ENCODE results near the gene C16orf95. TPM values are rescaled to one million over a fixed set of nuclear protein-coding genes. Genes with fewer than 3 reads are reported as not detected.
A peak's percentile ranks its signal among the peaks of the same experiment; 100 is the strongest.
"Not testable (repeated sequence)": the region's sequence is repeated elsewhere in the genome, so short reads cannot be mapped to it uniquely, and the experiment has no call there.

C16orf95 gene
- total RNA-seq, 1 donor from 2014 or later = 3.4 TPM

GRCh38 chr16:87288753-87289362 lies 28.3 kb downstream of the C16orf95 start:
- no peak for DNase-seq (ENCODE audit: low read depth)

DNA sequence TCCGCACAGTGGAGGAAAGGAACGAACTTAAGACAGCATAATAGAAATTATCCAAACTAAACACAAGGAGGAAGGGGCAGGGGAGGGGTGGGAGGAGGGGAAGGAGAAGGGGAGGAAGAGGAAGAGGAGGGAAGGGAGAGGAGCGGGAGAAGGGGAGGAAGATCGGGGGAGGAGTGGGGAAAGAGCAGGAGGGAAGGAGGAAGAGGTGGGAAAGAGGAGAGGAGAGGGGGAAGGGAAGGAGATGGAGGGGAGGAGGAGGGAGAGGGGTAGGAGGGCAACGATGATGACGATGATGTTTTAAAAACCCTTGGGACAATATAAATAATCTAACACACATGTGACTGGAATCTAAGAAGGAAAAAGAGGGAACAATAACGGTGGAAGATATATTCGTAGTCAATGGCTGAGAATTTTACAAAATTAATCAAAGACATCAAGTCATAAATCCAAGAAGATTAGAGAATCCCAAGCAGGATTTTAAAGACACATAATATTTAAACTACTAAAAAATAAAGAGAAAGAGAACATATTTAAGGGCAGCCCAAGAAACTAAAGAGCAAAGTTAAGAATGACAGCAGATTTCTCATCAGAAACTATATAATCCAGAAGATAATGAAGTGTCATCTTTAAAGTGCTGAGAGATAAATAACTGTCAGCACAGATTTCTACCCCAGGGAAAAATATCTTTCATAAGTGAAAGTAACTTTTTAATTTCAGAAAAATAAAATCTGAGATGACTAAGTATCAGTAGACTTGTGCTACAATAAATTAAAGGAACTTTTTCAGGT lies 30.2 kb downstream of the C16orf95 start:
- DNase-seq (ENCODE audit: low read depth) = no peak

DNA sequence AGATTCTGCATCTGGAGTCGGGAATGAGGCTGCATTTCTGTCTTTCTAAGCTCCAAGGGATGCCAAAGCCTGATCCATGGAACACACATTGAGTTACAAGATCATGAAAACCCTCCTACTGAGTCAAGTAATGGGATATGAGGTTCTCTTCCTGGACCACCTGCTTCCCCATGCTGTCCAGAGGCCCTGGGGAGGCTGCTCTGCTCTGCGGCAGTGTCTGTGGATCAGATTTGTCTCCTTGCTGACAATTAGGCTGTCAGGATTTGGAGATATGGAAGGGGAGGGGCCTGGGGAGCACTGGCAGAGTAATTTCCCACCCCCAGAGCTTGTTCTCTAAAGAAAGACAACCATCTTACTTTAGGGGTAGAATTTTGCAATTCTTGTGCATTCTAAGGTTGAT lies 33.0 kb downstream of the C16orf95 start:
- no peak for DNase-seq (ENCODE audit: low read depth)

GRCh38 chr16:87279094-87279658 lies 38.0 kb downstream of the C16orf95 start:
- no peak for DNase-seq (ENCODE audit: low read depth)

DNA sequence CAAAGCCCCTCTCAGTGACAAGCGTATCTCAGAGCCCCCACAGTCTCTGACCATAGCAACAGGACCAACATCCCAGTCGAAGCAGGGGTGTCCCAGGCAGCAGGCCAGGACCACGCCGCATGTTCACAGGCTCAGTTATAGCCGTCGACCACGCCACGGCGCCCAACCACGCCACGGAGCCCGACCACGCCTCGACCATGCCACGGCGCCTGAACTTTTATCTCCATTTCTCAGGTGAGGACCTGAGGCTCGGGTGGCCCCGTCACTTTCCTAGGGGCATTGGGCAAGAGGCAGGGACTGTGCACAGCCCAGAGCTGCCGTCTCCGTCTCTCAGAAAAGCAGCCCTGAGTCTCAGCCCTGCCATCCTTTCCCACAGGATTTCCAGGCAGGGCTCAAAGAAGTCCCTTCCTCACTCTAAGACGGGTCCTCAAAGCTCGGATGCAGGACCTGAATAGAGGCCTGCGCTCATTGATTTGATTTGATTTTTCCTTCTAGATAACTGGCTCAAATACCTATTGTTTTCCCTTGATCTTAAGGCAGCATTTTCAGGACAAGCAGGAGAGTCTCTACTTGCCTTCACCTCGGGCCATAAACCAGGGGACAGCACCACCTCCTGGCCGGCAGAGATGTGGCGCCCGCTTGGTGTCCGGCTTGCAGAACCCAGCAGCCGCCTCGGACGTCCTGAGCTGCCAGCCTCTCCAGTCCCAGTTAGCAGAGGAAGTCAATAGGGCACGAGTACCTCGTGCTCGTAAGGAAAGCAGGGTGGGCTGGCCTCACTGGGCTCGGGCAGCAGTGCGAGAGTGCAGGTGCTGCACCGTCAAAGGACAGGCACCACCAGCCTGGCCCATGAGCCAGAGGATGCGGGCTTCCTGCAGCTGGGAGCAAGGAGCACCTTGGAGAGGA lies 38.8 kb downstream of the C16orf95 start:
- DNase-seq (ENCODE audit: low read depth) = peak; percentile 40

GRCh38 chr16:87276924-87277323 lies 40.3 kb downstream of the C16orf95 start:
- no peak for DNase-seq (ENCODE audit: low read depth)

DNA sequence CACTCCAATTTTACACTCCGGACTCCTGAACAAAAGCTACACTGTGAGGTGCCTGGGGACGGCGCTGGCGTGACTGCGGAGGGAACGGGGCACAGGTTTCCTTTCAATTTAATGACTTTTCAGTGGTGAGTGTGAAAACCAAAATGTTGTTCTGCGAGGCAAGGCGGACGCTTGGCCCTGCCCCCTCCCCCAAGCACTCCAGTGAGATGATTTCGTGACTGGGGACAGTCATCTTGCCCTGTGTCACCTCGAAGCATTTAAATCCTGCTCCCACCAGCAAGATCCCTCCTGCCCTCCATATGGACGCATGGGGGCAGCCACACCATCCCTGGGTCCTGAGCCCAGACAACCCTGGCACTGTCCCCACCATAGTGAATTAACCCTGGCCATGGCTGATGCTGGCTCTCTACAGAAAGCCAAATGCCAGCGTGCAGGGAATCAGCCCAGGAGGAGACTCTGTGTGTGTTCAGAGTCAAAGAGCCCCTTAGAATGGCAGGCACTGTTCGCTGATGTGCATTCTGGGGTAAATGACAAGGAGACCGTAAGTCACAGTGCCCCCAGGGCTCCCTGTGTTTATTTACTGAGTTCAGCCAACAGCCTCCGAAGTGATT lies 41.0 kb downstream of the C16orf95 start:
- DNase-seq (ENCODE audit: low read depth) = no peak

DNA sequence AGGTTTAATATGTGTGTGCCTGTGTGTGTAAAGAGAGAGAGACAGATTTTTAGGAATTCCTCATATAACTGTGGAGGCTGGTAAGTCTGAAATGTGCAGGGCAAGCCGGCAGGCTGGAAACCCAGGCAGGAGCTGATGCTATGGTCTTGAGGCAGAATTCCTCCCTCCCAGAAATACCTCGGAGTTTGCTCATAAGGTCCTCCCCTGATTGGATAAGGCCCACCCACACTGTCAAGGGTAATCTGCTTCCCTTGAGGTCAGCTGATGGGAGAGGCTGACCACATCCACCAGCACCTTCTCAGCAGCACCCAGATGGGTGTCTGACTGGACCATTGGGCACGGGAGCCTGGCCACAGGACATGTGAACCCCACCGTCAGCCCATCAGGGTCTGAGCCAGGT lies 42.4 kb downstream of the C16orf95 start:
- no peak for DNase-seq (ENCODE audit: low read depth)

DNA sequence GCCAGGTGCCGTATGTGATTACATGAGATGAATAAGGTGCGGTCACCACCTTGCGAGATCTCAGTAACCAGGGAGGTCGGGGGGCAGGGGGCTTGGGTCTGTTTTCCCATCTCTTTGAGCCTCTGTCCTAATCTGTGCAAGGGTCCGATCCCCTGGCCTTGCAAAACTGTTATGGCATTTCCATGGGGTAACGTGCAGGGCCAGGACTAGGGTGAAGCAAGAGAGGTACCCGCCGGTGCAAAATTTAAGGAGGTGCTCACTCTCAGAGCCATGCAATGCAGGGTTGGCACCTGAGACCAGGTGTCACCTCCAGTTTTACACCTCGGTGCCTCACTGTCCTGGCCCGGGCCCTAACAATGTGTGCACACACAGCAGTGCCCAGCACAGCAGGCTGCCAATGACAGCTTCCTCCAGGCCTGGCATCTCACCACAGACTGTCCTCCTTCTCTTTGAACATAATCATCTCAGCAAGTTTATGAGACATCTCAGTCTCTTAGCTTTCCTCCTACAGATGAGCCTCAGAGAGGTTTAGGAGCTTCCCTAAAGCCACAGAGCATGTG lies 43.6 kb downstream of the C16orf95 start:
- DNase-seq (ENCODE audit: low read depth) = no peak

DNA sequence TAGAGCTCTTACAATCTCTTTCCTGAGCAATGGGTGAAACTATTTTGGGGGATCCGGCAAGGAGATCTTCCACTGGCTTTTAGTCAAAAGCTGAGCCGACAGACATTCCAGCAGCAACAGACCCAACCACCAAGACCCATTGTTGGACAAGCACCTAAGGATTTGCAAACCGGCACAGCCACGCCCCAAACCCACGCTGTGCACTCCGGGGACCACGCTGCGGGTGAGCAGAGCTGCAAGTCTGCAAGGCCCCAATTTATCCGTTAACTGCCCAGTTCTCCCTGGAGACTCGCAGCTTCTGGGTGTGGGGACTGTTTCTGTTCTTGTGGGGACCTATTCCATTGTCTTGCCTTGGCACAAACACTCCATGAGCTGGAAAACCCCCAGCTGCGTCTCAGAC lies 45.9 kb downstream of the C16orf95 start:
- DNase-seq (ENCODE audit: low read depth) = no peak

- DNase-seq (ENCODE audit: low read depth) = no peak
Measured at GRCh38 chr16:87267566-87267965, 49.6 kb downstream of the C16orf95 start.

DNA sequence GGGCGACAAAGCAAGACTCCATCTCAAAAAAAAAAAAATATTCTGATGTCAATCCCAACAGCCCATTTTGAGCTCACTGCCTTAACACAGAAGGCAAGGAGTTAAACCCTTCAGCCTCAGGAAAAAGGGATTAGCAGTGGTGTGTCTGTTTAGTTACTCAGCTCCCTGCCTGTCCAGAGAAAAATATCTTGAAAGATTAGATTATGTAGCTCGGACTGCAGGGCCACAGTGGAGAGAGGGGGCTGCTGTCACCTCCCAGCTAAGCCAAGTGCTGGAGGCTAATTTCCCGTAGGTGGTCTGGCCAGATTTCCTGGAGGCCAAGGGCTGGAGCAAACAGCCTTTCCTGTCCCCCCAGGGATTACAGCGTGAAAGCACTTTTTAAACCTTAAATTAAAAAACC lies 50.3 kb downstream of the C16orf95 start:
- no peak for DNase-seq (ENCODE audit: low read depth)

DNA sequence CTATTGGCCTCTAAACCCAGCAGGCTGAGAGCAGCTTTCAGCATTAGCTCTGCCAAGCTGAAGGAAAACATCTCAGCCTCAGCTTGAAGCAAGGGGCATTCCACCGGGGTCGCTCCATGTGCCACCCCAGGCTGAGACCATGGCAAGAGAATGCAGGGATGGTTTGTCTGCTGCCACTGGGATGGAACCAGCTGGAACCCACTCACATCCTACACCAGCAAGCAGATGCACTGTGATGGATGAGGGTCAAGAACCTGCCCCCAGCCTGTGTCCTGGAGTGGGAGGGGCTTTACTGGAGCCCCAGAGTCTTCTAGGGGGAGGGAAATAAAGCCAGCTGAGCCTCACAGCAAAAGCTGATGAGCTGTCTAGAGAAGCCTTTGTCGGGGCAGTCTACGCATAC lies 51.9 kb downstream of the C16orf95 start:
- no peak for DNase-seq (ENCODE audit: low read depth)

GRCh38 chr16:87264634-87265033 lies 52.6 kb downstream of the C16orf95 start:
- no peak for DNase-seq (ENCODE audit: low read depth)

- DNase-seq (ENCODE audit: low read depth) = no peak
Measured at GRCh38 chr16:87263418-87264052, 53.7 kb downstream of the C16orf95 start.

- DNase-seq (ENCODE audit: low read depth) = no peak
Measured at GRCh38 chr16:87259431-87259830, 57.8 kb downstream of the C16orf95 start.

- DNase-seq (ENCODE audit: low read depth) = not testable (repeated sequence)
Measured at GRCh38 chr16:87258653-87259052, 58.5 kb downstream of the C16orf95 start.

GRCh38 chr16:87255866-87256265 lies 61.3 kb downstream of the C16orf95 start:
- no peak for DNase-seq (ENCODE audit: low read depth)

- DNase-seq (ENCODE audit: low read depth) = no peak
Measured at GRCh38 chr16:87254734-87255133, 62.5 kb downstream of the C16orf95 start.

DNA sequence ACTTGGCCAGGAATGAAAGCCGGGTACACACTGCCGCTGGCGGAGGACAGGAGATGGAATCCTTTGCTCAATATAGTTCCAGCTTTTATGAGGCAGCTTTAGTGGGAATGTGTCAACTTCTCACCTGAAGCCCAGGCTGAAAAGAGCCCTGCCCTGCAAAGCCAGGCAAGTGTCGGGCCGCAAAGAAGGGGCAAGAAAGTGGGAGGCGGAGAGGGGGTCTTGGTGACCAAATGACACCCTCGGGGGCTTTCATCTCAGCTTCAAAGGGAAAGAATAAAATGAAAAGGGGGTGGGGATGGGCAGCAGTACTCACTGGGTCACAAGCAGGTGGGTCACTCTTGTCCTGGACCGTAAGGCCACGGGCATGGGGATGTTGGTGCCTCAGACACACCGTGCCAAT lies 62.9 kb downstream of the C16orf95 start:
- DNase-seq (ENCODE audit: low read depth) = no peak

GRCh38 chr16:87253536-87253935 lies 63.7 kb downstream of the C16orf95 start:
- DNase-seq (ENCODE audit: low read depth) = no peak
